Ovary (tissue), 10 donors: Measurements from ENCODE around the gene KLHL17. TPM values are rescaled to one million over a fixed set of nuclear protein-coding genes. Genes with fewer than 3 reads are reported as not detected.
A peak's percentile ranks its signal among the peaks of the same experiment; 100 is the strongest.

Source experiments
- DNase-seq, 5 donors: peaks; one replicate each; pipeline ENCODE4 v3.0.0-alpha.2; 2019 to 2020
- H3K27ac ChIP-seq, 2 donors: fragments of 200-600 bp; one replicate each; pipeline versions ENCODE4 v1.5.1 to v1.8.0; 2019 to 2022
- H3K27me3 ChIP-seq: fragments of 200-600 bp; one replicate; pipeline ENCODE4 v1.8.0; 2022
- H3K36me3 ChIP-seq: fragments of 200-600 bp; sonication (generic); one replicate; pipeline ENCODE4 v1.5.1; 2019
- H3K4me1 ChIP-seq: one replicate; pipeline ENCODE4 v1.8.1; 2013; ENCODE audit warnings: mild to moderate bottlenecking, moderate library complexity; ENCODE audit not compliant: insufficient read depth
- H3K4me3 ChIP-seq: fragments of 200-600 bp; sonication (generic); one replicate; pipeline ENCODE4 v1.5.1; 2017
- H3K9me3 ChIP-seq, 2 donors: fragments of 200-600 bp in 1 of 2; sonication (generic) in 1 of 2; one replicate each; pipeline versions ENCODE4 v1.5.1 to v1.8.1; 2013 to 2019; ENCODE audit warnings: mild to moderate bottlenecking in 1 of 2, moderate library complexity in 1 of 2
- EP300 ChIP-seq: sonication (generic); formaldehyde crosslinking; IDR thresholded peaks from one replicate; pipeline ENCODE4 v1.6.1; 2017; ENCODE audit warnings: antibody characterized with exemption
- POLR2A ChIP-seq: fragments of 450-650 bp; IDR thresholded peaks from one replicate; pipeline ENCODE4 v1.6.1; 2017; ENCODE audit warnings: antibody characterized with exemption, mild to moderate bottlenecking, moderate library complexity
- WGBS, 3 donors: extraction: QIAGEN DNeasy Blood & Tissue Kit in 1 of 3; methylation state at CpG; one replicate each; pipeline versions ENCODE4 v1.1.5 to v1.1.7; 2013 to 2017; 5-methylcytosine and 5-hydroxymethylcytosine counted together
- intact Hi-C, 4 donors: fragments of 100-400 bp; cut with DNase I; formaldehyde crosslinking; loops; one replicate each; pipeline versions ENCODE4 v1.11.0 to v1.15.1; 2022 to 2023
- long read RNA-seq, 3 donors: library from polyadenylated mRNA in 2 of 3; unstranded in 2 of 3; transcript quantifications; one replicate each; pipeline ENCODE4 v2.0.0 and lab custom pipeline, GENCODE V29; 2021 to 2026
- polyA plus RNA-seq, 2 donors: library from polyadenylated mRNA; stranded (reverse); fragments of 200-250 nt in 1 of 2; fragments of 350-450 nt in 1 of 2; fragmentation: Illumina TruSeq in 1 of 2; extraction: RNeasy Lipid Tissue Mini Kit (QIAGEN cat#74804) in 1 of 2; gene quantifications; one replicate each; pipeline ENCODE4 v1.2.3, GENCODE V29; 2013 to 2014
- total RNA-seq, 7 donors: library from RNA; depleted of rRNA in 2 of 7; stranded (reverse); fragments of >200 nt in 2 of 7; fragmentation: NEBNext Ultra II Directional in 3 of 7; extraction: Animal tissue kit (Norgen Biotek cat#: 25700) in 3 of 7; gene quantifications; one replicate each; pipeline versions ENCODE4 v1.1.0 to v1.2.4, GENCODE V29; 2016 to 2023
- TF ChIP-seq, protein P1 (sequence below), 3 donors: fragments of 450-650 bp in 2 of 3; fragments of 200-600 bp in 1 of 3; IDR thresholded peaks; one replicate each; pipeline versions ENCODE4 v1.5.1 to v1.8.0; 2016 to 2022; ENCODE audit warnings: antibody characterized with exemption in 3 of 3, mild to moderate bottlenecking in 1 of 3
- donor health status: DM: no; HTN: no; CAD: no; lungs with moderate emphysema.
- donor health status: DM: no; HTN: no; CAD: no.
- donor health status: Bipolar disorder and iron deficiency.
- donor health status: DM: yes; HTN: yes; CAD: no.
- donor health status: DM: no; HTN: no; CAD: no.
- donor health status: DM: yes; HTN: yes; CAD: no.

The KLHL17 gene
- total RNA-seq = 1 to 10 TPM; 1.5 to 6.7 (median 2.1) TPM
- 1 to 10 TPM in 1 of 2 donors, under 1 TPM in 1; 0.13 to 2.2 TPM for polyA plus RNA-seq
- long read RNA-seq, donor 1, partial matches to known transcripts = 1 of 3 reads
- long read RNA-seq, donor 1, other reads (novel, unspliced or antisense) = 2 of 3 reads
- long read RNA-seq, donor 2 = 0 reads
- long read RNA-seq, donor 3, partial matches to known transcripts = 0 of 5 reads
- long read RNA-seq, donor 3, other reads (novel, unspliced or antisense) = 3 of 5 reads

DNA sequence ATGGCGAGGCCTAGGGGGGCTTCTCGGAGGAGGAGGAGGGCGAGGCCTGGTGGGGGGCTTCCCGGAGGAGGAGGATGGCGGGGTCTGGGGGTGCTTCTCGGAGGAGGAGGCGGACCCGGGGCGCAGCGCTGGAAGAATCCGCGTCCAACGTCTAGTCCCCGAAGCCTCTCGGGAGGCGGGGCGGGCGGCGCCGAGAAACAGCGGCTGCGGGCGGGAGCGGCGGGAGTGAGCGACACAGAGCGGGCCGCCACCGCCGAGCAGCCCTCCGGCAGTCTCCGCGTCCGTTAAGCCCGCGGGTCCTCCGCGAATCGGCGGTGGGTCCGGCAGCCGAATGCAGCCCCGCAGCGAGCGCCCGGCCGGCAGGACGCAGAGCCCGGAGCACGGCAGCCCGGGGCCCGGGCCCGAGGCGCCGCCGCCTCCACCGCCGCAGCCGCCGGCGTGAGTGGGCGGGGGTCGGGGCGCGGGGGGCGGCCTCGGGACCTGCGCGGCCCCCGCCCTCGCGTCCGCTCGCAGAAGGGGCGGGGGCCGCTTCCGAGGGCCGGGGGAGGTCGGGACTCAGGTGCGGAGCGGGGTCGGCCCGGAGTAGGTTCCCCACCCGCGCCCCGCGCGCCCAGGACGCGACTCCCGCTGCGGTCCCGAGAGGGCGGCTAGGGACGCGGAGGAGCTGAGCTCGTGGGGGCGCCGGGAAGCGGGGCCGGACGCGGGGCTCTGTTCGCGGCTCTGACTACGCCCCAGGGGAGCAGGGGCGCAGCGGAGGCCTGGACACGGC is at the start of gene KLHL17:
KLHL17 (plus strand) TSS at position 222 of the 769 bp plus-strand sequence; CDS start at position 332, 110 bp downstream.
- H3K4me1 ChIP-seq = peaks cover 15% of the 10 kb centered on the region
- H3K9me3 ChIP-seq = no peaks in the 10 kb centered on the region
- H3K4me3 ChIP-seq = peak within 1 kb of the TSS; percentile 80
- H3K27ac ChIP-seq = no peak within 1 kb of the TSS
- H3K36me3 ChIP-seq = no peaks in the 10 kb centered on the region
- no peaks in the 10 kb centered on the region for H3K27me3 ChIP-seq
- peak in 3 of 5 donors; percentile 57 to 67 (median 63) for DNase-seq
- WGBS, 3 donors = 0 to 2% (median 1%) methylated on average over 65 to 99 of the region's 109 CpGs
- intact Hi-C loops = no loop called here
- TF ChIP-seq EP300 (no peak), POLR2A (no peak)
- TF ChIP-seq, protein P1, sequence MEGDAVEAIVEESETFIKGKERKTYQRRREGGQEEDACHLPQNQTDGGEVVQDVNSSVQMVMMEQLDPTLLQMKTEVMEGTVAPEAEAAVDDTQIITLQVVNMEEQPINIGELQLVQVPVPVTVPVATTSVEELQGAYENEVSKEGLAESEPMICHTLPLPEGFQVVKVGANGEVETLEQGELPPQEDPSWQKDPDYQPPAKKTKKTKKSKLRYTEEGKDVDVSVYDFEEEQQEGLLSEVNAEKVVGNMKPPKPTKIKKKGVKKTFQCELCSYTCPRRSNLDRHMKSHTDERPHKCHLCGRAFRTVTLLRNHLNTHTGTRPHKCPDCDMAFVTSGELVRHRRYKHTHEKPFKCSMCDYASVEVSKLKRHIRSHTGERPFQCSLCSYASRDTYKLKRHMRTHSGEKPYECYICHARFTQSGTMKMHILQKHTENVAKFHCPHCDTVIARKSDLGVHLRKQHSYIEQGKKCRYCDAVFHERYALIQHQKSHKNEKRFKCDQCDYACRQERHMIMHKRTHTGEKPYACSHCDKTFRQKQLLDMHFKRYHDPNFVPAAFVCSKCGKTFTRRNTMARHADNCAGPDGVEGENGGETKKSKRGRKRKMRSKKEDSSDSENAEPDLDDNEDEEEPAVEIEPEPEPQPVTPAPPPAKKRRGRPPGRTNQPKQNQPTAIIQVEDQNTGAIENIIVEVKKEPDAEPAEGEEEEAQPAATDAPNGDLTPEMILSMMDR (IDR thresholded peaks at IDR 0.05) = no peak

DNA sequence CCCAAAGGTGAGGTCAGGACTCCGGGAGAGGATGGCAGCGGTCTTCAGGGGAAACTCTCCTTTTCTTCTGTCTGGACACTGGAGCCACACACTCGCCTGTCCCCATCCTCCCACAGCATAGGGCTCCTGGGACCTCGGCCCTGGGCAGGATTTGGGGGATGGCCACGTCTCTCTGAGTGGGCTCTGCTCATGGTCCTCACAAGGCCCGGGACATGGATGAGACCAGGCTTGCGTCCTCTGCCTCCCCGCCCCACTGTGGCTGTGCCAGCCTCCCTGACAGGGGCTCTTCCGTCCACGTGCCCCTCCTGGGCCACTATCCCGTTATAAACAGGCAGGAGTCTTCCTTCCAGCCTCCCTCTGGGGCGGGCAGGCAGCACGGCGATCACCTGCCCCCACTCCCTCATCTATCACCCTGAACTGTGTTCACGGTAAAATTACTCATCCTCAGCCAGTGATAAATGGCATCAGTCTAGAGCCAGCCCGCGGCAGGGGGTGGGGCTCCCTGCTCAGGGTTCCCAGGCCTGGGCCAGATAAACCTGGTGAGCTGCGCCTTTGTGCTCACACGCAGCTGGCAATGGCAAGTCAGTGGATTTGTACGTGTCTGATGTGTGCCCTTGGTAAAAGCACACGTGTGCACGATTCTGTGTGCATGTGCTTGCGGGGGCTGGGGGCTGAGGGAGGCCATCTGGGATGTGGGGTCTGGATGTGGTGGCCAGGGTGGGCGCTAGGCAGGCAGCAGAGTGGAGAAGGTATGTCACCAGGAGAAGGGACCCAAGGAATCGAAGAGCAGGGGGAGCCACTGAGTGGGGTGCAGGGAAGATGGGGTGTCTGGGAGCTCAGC is 49.3 kb upstream of the KLHL17 start:
- H3K4me3 ChIP-seq = no peak overlapping the region
- no peak overlapping the region for H3K27ac ChIP-seq
- intact Hi-C loops = no loop called here
- no peaks in the 10 kb centered on the region for H3K4me1 ChIP-seq
- H3K27me3 ChIP-seq = no peaks in the 10 kb centered on the region
- 18 to 26% (median 23%) methylated on average over 25 of the region's 25 CpGs for WGBS, 3 donors
- no peaks in the 10 kb centered on the region for H3K36me3 ChIP-seq
- TF ChIP-seq EP300 (no peak), POLR2A (no peak)
- TF ChIP-seq, protein P1 (IDR thresholded peaks at IDR 0.05) = no peak
- DNase-seq = peak in 4 of 5 donors; percentile 5 to 36 (median 13)
- H3K9me3 ChIP-seq = no peaks in the 10 kb centered on the region

DNA sequence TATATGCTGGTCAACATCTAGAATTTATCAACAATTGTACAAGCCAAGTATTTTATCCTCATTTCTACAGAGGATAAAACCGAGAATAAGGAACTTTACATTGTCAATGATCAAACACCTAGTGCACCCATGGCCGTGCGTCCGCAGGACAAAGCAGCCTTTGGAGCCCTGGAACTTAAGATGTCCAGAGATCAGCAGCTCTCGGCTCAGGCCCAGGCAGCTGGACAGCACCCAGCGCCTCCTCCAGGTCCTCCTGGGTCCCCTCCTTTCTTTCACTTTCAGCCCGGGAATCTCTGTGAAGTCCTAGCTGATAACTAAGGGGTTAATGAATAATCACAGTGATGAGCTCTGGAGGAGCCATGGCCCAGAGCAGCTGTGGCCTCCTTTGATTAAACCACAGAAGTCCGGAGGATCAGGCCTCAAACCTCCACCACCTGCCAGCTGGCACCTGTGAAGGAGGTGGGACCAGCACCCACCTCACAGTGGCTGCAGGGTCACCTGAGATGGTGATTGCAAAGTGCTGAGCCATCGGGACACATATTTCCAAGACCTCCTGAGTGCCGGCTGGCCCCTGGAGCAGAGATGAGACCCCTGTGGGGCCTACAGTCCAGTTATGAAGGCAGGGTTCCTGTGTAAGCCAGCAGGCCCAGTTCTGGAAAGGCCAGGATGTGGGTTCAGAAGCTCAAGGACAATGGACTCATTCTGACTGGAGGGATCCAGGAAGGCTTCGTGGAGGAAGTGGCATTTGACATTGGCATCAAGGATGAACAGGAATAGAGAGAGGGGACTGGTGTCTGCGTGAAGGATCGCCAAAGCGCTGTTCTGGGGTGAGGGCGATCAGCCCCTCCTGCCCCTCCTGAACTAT is 48.3 kb upstream of the KLHL17 start:
- DNase-seq = peak in 1 of 5 donors; percentile 35
- 29 to 48% (median 46%) methylated on average over 15 of the region's 15 CpGs for WGBS, 3 donors
- Histone ChIP-seq H3K27me3 (no peaks in the 10 kb centered on the region), H3K36me3 (no peaks in the 10 kb centered on the region), H3K9me3 (no peaks in the 10 kb centered on the region), H3K4me3 (no peak overlapping the region), H3K27ac (no peak overlapping the region), H3K4me1 (peaks cover 3% of the 10 kb centered on the region)
- no peak for TF ChIP-seq EP300
- TF ChIP-seq POLR2A = no peak
- TF ChIP-seq, protein P1 (IDR thresholded peaks at IDR 0.05) = no peak
- intact Hi-C loops = no loop called here
